RWPE1 (cell line): ENCODE data around the gene HUWE1.
A peak's percentile ranks its signal among the peaks of the same experiment; 100 is the strongest.

Source experiments
- CTCF ChIA-PET: fragments of 350-600 bp; sonication (Branson Sonifier 250); formaldehyde crosslinking; extraction: SDS; loops from one replicate; lab custom pipeline; 2021; lab: Yijun Ruan, JAX
- POLR2A ChIA-PET: fragments of 400-600 bp; formaldehyde crosslinking; extraction: SDS; loops from one replicate; lab custom pipeline; 2020; ENCODE audit warnings: antibody characterized with exemption; ENCODE audit not compliant: low non-redundant PET; lab: Yijun Ruan, JAX
- DNase-seq: peaks from one replicate; pipeline ENCODE4 v3.0.0; 2012; ENCODE audit warnings: low spot score
- H3K27ac ChIP-seq: fragments of 450-650 bp; 2 replicates; pipeline ENCODE4 v1.5.1; 2017
- CTCF ChIP-seq: fragments of 450-650 bp; conservative IDR thresholded peaks from 2 replicates; pipeline ENCODE4 v1.5.1; 2017; ENCODE audit warnings: low read depth, mild to moderate bottlenecking

The HUWE1 gene

GRCh38 chrX:53685711-53686110 is 808 bp downstream of the HUWE1 start:
- CTCF ChIA-PET = no interaction called here
- peak overlapping the region; percentile 84 for H3K27ac ChIP-seq
- DNase-seq = no peak
- POLR2A ChIA-PET = interaction anchor here (0.5 kb wide), 1 partner anchor 9 kb away, joined by 6 read pairs; no protein-coding TSS in a partner anchor
- TF ChIP-seq CTCF = no peak

GRCh38 chrX:53684415-53685192 is 1.9 kb downstream of the HUWE1 start:
- peak overlapping the region; percentile 90 for H3K27ac ChIP-seq
- ChIA-PET POLR2A (no interaction called here), CTCF (interaction anchor here (0.7 to 1.0 kb wide), 3 partner anchors 12 to 145 kb away, joined by 3 to 6 read pairs (median 3); no protein-coding TSS in a partner anchor)
- DNase-seq = no peak
- TF ChIP-seq CTCF = no peak

DNA sequence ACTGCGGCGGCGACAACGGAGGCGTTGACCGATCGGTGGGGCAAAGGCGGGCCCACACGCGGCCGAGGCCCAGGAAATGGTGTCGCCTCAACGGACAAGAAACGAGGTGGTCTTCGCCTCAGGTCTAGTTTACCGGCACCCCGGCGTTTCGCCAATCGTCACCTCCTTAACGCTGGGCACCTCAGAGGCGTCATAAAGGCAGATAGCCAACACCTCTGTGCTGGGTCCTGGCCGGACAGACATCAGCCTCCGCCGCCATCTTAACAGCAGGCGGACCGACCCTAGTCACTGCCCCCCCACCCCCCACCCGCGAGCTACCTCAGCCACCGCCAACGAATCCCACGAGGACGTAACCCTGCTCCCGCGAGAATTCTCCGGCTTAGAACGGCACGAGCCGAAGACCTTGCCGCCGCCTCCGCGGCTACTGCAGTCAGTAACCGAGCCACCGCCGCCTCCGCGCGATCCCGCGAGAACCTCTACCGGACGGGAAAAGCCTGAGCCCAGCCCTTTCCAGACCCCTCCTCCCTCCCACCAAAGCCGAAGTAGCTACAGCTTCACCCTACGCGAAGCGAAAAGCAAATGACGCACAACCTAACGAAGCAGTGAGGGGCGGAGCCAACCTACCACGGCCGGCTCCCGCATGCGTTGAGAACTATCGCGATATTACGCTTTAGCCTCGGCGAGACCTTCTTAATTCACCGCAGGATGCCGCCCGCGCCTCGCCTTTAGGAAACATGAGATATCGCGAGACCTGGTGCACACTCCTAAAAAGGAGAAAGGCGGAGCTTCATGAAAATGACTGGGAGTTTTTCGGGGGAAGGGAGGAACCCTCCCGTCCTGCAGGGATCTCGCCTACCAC is 2.7 kb downstream of the HUWE1 start:
- peak overlapping the region; percentile 90 for H3K27ac ChIP-seq
- peak; percentile 79 for DNase-seq
- POLR2A ChIA-PET = no interaction called here
- CTCF ChIA-PET = no interaction called here
- TF ChIP-seq CTCF = no peak

DNA sequence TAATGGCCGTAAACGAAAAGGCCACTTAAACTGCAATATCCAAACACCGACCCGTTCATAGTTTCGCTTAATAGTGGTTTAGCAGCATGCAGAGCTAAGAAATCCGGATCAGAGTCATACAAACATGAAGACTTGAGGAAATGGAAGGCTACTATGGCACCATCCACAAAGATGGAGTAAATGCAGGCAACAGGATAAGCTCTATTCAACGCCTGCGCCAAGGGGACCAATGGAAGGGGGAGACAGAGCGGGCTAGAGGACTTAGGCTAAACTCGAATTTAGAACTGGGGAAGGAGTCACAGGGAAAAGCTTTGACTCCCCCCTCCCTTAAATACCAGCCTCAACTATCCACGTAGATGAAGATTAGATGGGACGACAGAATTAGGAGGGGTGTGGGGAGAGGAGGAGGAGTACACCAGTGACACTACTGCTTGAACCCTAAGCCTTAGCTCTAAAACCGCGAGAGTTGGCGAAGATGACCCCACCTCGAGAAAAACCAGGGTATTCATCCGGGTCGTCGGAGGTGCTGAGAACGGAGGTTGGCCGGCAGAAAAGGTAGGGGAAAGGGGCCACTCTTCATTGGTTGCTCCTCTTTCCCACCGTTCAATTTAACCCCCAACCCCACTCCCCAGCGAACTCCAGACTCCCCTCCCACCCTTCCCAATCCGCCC is 3.5 kb downstream of the HUWE1 start:
- TF ChIP-seq CTCF = no peak
- ChIA-PET POLR2A (no interaction called here), CTCF (no interaction called here)
- peak overlapping the region; percentile 90 for H3K27ac ChIP-seq
- no peak for DNase-seq

- peak; percentile 30 for DNase-seq
- CTCF ChIA-PET = no interaction called here
- POLR2A ChIA-PET = no interaction called here
- no peak overlapping the region for H3K27ac ChIP-seq
- no peak for TF ChIP-seq CTCF
Observed at GRCh38 chrX:53681661-53682060, 4.9 kb downstream of the HUWE1 start.

GRCh38 chrX:53678667-53679066 is 7.9 kb downstream of the HUWE1 start:
- DNase-seq = no peak
- POLR2A ChIA-PET = no interaction called here
- no peak overlapping the region for H3K27ac ChIP-seq
- TF ChIP-seq CTCF = no peak
- CTCF ChIA-PET = no interaction called here
